Measurements from ENCODE around the gene PDXP. TPM values are rescaled to one million over a fixed set of nuclear protein-coding genes. Genes with fewer than 3 reads are reported as not detected.

Gene PDXP
- total and polyA plus RNA-seq, 2 experiments from 2014 or later, result 15.0 to 55.6 TPM

DNA sequence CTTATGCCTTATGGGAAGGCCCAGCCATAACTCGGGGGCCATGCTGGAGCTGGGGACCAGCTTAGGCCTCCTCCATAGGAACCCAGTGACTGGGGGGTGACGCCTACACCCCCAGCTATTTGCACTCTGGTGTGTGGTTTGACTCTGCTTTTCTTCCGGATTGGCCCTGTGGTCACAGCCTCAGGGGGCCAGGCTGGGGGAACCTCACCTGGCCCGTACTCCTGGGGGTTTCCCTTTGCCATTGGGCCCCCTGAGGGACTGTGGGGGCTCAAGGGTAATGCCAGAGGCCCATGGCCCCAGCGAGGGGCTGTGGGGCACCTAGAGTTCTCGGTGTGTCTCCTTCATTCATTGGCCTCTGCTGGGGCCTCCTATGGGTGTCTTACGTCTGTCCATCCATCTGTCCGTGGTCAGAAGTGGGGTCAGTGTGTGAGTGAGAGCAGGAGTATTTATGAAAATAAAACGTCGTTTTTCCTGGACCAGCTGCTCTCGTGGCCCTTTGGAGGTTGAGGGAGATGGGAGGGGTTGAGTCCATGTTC is 25.4 kb upstream of the PDXP start:
- Histone ChIP-seq H2AFZ (no peak overlapping the region), H3K9me2 (ENCODE audit: insufficient read depth) (no peaks in the 10 kb centered on the region), H3K27me3 (ENCODE audit: insufficient read depth) (no peaks in the 10 kb centered on the region), H3K79me2 (replicated peaks; ENCODE audit: insufficient read depth) (no peaks in the 10 kb centered on the region), H3K36me3 (ENCODE audit: insufficient read depth) (no peaks in the 10 kb centered on the region), H3K4me3 (peak overlapping the region; percentile 49), H3F3A (replicated peaks; ENCODE audit: low read depth) (peaks cover 26% of the 10 kb centered on the region), H3K4me2 (peak overlapping the region; percentile 79), H3K4me1 (ENCODE audit: insufficient read depth) (peaks cover 27% of the 10 kb centered on the region), H3K27ac (ENCODE audit: low read depth) (peak overlapping the region; percentile 90), H4K20me1 (replicated peaks; ENCODE audit: insufficient read depth) (no peaks in the 10 kb centered on the region; the same call in 1 of the 2 replicates)
- H3K4me1 Mint-ChIP-seq, result peaks cover 33% of the 10 kb centered on the region
- no peaks in the 10 kb centered on the region for H3K36me3 Mint-ChIP-seq (ENCODE audit: low read depth)
- ATAC-seq (no peak), DNase-seq (ENCODE audit: low spot score) (no peak)
- no peaks in the 10 kb centered on the region for H3K9me3 Mint-ChIP-seq
- no peak overlapping the region; the same call in 2 of the 3 replicates for H3K4me3 Mint-ChIP-seq
- H3K27me3 Mint-ChIP-seq (ENCODE audit: insufficient read depth, low read depth, poor library complexity), result peaks cover 20% of the 10 kb centered on the region
- TF ChIP-seq, protein P1, sequence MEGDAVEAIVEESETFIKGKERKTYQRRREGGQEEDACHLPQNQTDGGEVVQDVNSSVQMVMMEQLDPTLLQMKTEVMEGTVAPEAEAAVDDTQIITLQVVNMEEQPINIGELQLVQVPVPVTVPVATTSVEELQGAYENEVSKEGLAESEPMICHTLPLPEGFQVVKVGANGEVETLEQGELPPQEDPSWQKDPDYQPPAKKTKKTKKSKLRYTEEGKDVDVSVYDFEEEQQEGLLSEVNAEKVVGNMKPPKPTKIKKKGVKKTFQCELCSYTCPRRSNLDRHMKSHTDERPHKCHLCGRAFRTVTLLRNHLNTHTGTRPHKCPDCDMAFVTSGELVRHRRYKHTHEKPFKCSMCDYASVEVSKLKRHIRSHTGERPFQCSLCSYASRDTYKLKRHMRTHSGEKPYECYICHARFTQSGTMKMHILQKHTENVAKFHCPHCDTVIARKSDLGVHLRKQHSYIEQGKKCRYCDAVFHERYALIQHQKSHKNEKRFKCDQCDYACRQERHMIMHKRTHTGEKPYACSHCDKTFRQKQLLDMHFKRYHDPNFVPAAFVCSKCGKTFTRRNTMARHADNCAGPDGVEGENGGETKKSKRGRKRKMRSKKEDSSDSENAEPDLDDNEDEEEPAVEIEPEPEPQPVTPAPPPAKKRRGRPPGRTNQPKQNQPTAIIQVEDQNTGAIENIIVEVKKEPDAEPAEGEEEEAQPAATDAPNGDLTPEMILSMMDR (conservative IDR thresholded peaks at IDR 0.05; ENCODE audit: low read depth in 2 of 2), result no peak
- TF ChIP-seq ZNF331 (CRISPR knock-in tag; IDR thresholded peaks at IDR 0.05; ENCODE audit: low read depth) (no peak), EZH2phosphoT487 (IDR thresholded peaks at IDR 0.05; ENCODE audit: unreplicated experiment) (no peak), JUNB (IDR thresholded peaks at IDR 0.05; ENCODE audit: unreplicated experiment) (no peak), NANOG (IDR thresholded peaks at IDR 0.05; ENCODE audit: borderline replicate concordance) (no peak), STAT1 (IDR thresholded peaks at IDR 0.05; ENCODE audit: unreplicated experiment) (no peak), EZH2 (IDR thresholded peaks at IDR 0.05; ENCODE audit: low read depth, unreplicated experiment) (no peak), CREB1 (CRISPR knock-in tag; IDR thresholded peaks at IDR 0.05; ENCODE audit: low read depth) (no peak), ZNF114 (CRISPR knock-in tag; IDR thresholded peaks at IDR 0.05) (no peak), POLR2AphosphoS5 (IDR thresholded peaks at IDR 0.05; ENCODE audit: low read depth) (no peak)
- TF ChIP-seq, protein P2, sequence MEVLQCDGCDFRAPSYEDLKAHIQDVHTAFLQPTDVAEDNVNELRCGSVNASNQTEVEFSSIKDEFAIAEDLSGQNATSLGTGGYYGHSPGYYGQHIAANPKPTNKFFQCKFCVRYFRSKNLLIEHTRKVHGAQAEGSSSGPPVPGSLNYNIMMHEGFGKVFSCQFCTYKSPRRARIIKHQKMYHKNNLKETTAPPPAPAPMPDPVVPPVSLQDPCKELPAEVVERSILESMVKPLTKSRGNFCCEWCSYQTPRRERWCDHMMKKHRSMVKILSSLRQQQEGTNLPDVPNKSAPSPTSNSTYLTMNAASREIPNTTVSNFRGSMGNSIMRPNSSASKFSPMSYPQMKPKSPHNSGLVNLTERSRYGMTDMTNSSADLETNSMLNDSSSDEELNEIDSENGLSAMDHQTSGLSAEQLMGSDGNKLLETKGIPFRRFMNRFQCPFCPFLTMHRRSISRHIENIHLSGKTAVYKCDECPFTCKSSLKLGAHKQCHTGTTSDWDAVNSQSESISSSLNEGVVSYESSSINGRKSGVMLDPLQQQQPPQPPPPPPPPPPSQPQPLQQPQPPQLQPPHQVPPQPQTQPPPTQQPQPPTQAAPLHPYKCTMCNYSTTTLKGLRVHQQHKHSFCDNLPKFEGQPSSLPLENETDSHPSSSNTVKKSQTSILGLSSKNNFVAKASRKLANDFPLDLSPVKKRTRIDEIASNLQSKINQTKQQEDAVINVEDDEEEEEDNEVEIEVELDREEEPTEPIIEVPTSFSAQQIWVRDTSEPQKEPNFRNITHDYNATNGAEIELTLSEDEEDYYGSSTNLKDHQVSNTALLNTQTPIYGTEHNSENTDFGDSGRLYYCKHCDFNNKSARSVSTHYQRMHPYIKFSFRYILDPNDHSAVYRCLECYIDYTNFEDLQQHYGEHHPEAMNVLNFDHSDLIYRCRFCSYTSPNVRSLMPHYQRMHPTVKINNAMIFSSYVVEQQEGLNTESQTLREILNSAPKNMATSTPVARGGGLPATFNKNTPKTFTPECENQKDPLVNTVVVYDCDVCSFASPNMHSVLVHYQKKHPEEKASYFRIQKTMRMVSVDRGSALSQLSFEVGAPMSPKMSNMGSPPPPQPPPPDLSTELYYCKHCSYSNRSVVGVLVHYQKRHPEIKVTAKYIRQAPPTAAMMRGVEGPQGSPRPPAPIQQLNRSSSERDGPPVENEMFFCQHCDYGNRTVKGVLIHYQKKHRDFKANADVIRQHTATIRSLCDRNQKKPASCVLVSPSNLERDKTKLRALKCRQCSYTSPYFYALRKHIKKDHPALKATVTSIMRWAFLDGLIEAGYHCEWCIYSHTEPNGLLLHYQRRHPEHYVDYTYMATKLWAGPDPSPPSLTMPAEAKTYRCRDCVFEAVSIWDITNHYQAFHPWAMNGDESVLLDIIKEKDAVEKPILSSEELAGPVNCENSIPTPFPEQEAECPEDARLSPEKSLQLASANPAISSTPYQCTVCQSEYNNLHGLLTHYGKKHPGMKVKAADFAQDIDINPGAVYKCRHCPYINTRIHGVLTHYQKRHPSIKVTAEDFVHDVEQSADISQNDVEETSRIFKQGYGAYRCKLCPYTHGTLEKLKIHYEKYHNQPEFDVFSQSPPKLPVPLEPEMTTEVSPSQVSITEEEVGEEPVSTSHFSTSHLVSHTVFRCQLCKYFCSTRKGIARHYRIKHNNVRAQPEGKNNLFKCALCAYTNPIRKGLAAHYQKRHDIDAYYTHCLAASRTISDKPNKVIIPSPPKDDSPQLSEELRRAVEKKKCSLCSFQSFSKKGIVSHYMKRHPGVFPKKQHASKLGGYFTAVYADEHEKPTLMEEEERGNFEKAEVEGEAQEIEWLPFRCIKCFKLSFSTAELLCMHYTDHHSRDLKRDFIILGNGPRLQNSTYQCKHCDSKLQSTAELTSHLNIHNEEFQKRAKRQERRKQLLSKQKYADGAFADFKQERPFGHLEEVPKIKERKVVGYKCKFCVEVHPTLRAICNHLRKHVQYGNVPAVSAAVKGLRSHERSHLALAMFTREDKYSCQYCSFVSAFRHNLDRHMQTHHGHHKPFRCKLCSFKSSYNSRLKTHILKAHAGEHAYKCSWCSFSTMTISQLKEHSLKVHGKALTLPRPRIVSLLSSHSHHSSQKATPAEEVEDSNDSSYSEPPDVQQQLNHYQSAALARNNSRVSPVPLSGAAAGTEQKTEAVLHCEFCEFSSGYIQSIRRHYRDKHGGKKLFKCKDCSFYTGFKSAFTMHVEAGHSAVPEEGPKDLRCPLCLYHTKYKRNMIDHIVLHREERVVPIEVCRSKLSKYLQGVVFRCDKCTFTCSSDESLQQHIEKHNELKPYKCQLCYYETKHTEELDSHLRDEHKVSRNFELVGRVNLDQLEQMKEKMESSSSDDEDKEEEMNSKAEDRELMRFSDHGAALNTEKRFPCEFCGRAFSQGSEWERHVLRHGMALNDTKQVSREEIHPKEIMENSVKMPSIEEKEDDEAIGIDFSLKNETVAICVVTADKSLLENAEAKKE (CRISPR knock-in tag; IDR thresholded peaks at IDR 0.05), result no peak
- TF ChIP-seq, protein P3, sequence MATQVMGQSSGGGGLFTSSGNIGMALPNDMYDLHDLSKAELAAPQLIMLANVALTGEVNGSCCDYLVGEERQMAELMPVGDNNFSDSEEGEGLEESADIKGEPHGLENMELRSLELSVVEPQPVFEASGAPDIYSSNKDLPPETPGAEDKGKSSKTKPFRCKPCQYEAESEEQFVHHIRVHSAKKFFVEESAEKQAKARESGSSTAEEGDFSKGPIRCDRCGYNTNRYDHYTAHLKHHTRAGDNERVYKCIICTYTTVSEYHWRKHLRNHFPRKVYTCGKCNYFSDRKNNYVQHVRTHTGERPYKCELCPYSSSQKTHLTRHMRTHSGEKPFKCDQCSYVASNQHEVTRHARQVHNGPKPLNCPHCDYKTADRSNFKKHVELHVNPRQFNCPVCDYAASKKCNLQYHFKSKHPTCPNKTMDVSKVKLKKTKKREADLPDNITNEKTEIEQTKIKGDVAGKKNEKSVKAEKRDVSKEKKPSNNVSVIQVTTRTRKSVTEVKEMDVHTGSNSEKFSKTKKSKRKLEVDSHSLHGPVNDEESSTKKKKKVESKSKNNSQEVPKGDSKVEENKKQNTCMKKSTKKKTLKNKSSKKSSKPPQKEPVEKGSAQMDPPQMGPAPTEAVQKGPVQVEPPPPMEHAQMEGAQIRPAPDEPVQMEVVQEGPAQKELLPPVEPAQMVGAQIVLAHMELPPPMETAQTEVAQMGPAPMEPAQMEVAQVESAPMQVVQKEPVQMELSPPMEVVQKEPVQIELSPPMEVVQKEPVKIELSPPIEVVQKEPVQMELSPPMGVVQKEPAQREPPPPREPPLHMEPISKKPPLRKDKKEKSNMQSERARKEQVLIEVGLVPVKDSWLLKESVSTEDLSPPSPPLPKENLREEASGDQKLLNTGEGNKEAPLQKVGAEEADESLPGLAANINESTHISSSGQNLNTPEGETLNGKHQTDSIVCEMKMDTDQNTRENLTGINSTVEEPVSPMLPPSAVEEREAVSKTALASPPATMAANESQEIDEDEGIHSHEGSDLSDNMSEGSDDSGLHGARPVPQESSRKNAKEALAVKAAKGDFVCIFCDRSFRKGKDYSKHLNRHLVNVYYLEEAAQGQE (IDR thresholded peaks at IDR 0.05; ENCODE audit: unreplicated experiment), result no peak
- TF ChIP-seq, protein P4, sequence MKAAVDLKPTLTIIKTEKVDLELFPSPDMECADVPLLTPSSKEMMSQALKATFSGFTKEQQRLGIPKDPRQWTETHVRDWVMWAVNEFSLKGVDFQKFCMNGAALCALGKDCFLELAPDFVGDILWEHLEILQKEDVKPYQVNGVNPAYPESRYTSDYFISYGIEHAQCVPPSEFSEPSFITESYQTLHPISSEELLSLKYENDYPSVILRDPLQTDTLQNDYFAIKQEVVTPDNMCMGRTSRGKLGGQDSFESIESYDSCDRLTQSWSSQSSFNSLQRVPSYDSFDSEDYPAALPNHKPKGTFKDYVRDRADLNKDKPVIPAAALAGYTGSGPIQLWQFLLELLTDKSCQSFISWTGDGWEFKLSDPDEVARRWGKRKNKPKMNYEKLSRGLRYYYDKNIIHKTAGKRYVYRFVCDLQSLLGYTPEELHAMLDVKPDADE (IDR thresholded peaks at IDR 0.05), result no peak
- H3K27ac Mint-ChIP-seq, result peak overlapping the region; percentile 87

All from GM23338 (cell line).